DMS 273 (cell line): ENCODE measurements around the gene WWOX.

ENCODE experiments used
- DNase-seq: peaks from one replicate; lab custom pipeline; 2025; ENCODE audit not compliant: unreplicated experiment; lab: John Stamatoyannopoulos, UW

The WWOX gene

DNA sequence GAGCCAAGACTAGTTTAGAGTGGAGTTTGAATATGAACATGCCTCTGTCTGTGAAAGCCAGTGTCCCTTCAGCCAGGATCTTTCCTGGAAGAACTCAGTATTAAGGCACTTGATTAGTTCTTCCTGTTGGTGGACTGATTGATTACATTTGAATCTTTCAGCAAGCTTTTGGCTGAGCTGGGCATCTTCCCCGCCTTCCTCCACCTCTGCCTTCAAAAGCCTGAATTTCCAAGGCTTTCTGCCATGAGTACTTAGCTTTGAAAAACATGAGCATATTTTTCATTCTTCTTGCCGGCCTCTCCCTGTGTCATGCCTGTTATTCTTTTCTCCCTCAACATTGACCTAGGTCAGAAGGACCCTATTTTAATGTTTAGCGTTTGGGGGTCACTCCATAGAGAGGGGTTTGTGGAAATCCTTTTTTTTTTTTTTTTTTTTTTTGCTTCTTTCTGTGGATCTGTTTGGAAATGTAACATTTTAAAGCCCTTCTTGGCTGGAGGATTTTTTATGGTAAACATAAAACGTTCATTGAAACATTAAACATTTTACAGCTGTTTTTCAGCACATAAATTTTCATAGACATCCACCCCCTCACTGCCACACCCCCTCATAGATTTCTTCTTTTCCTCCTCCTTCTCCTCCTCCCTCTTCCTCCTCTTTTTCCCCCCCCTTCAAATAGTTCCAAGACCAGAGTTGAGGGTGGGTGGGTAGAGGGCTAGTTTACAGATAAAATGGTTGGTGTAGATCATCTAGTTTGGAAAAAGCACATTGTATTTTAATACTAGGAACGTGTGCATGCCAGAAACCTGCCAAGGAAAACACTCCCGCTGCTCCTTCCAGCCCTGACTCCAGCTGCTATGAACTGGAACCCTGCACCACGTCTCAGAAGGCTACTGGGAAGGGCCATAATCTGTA is 645.9 kb downstream of the WWOX start:
- DNase-seq: no peak

DNA sequence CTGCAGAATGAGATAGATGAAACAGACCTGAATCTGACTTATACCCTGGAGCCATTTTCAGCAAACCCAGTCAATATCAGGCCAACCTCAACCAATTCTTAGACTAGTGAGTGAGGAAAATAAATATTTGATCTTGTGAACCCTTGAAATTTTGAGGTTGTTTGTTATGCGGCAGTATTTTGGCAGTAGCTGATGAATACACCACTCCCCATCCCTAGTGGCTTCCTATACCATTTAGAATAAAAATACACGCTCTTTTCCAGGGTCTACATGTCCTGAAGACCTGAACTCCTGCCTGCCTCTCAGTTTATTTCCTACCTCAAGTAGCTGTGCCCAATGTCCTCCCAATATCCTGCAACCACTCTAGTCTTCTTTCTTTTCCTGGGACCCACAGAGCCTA is 647.3 kb downstream of the WWOX start:
- DNase-seq: no peak

GRCh38 chr16:78748220-78748929 is 648.9 kb downstream of the WWOX start:
- peak; percentile 95 for DNase-seq

DNA sequence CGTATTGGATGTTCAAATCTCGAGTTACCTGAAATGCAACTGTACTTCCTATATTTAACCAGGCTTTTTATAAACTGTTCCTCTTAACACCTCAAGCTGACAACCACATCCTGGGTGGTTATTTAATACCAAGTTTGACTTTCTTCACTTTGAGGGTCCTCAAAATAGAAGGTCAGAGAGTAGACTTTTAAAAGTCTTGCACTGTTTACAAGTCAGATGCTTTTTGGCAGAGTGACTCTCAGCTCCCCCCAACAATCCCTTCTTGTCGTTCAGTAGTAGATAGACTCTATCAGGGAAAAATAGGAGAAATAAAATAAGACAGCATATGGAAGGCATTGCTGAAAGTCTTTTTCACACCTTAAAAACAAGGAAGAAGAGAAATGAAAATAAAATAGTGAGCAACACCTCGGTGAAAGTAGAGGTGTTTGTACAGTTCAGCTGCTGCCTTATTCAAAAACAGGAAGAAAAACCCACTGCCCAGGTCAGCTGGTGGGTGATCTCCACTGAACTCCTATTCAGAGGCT is 650.4 kb downstream of the WWOX start:
- no peak for DNase-seq

DNA sequence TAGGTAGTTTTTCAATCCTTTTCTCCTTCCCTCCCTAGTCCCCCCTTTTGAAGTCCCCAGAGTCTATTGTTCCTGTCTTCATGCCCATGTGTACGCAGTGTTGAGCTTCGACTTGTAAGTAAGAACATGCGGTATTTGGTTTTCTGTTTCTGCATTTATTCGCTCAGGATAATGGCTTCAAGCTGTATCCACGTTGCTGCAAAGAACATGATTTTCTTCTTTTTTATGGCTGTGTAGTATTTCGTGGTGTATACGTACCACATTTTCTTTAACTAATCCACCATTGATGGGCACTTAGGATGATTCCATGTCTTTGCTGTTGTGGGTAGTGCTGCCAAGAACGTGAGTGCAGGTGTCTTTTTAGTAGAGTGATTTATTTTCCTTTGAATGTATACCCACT is 651.2 kb downstream of the WWOX start:
- no peak for DNase-seq

DNA sequence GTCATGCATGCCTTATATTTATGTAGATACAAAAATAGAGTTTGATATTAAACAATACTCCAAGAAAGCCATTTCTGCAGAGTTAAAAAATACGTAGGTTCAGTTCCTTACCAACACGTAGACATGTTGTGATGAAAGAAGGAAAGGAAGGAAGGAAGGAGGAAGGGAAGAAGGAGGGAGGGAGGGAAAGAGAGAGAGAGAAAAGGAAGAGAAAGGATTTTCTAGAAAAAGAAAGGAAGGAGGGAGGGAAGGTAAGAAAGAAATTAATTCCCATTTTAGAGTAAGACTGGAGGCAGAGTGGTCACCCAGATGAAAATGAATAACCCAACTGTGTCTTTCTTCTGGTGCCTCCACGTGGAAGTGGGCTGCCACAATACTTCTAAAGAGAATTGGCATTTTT is 652.1 kb downstream of the WWOX start:
- no peak for DNase-seq

- no peak for DNase-seq
These were observed 655.3 kb downstream of the WWOX start for GRCh38 chr16:78754713-78755112.

GRCh38 chr16:78755751-78756661 is 656.6 kb downstream of the WWOX start:
- no peak for DNase-seq

DNA sequence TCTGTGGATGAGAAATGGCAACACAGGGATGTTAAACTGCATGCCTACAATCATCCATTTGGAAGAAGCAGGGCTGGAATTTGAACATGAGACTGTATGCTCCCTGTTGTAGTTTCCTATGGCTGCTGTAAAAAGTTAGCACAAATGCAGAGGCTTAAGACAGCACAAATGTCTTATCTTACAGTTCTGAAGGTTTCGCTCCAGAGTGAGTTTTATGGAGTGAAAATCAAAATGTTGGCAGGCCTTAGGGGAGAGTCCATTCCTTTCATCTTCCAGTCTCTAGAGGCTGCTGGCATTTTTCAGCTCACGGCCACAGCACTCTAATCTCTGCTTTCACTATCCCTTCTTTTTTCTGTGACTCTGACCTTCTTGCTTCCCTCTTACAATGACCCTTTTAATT is 660.1 kb downstream of the WWOX start:
- no peak for DNase-seq

GRCh38 chr16:78760611-78761010 is 661.2 kb downstream of the WWOX start:
- no peak for DNase-seq

DNA sequence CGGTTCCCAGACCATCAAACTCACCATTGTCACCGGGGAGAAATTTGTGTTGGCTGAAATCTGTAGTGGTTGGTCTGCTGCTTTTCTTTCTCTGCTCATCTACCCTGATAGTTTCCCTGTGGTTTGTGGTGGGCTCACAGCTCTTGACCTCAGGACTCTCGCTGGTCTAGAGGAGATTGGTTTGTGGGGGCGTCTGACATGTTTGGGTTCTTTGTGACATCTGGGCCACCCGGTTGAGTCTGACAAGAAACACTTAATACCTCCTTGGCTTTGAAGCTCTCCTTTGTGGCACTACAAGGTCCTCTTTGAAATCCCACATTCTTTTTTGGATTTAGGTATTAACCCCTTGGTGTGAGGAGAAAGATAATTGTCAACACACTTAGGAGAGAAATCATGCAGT is 662.0 kb downstream of the WWOX start:
- DNase-seq: no peak

DNA sequence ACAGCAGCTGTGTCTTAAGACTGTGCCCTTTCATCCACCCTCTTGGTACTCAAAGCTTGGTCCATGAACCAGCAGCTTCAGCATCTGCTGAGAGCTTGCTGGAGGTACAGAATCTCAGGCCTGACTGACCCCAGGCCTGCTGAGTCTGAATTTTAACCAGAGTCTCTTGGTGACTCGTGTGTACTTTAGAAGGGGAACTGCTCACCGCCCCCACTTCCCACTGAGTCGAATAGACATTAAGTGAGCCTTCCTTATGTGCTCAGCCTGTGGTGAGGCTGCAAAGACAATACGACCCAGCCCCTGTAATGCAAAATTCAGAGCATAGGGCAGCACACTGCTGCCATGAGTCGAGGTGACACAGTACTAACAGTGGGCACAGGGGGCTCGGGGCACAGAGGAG is 662.8 kb downstream of the WWOX start:
- DNase-seq: no peak

GRCh38 chr16:78763821-78764440 is 664.5 kb downstream of the WWOX start:
- DNase-seq: peak; percentile 6

DNA sequence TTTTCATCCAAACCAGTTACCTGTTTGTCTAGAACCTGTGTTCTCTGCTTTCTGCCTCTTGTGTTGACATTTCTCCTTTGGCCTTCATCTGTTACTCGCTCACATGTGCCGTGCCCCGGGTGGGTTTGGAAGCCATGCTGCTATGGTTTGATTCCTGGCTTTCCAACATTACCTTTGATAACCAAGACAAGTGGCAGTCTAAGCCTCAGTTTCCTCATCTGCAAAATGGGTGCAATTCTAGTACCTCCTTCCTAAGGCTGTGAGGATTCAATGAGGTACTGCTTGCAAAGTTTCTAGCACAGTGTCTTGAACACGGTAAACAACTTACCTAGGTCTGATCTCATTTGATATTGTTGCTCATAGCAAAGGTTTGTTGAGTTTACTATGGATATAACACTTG is 665.0 kb downstream of the WWOX start:
- no peak for DNase-seq

DNA sequence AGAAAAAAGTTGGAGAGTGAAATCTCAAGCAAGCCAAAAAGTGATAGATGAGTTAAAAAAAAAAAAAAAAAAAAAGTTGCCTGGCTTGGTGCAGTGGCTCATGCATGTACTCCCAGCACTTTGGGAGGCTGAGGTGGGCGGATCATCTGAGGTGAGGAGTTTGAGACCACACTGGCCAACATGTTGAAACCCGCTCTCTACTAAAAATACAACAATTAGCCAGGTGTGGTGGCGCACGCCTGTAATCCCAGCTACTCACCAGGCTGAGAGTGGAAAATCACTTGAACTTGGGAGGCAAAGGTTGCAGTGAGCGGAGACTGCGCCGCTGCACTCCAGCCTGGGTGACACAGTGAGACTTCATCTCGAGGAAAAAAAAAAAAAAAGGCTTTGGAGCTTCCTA is 668.8 kb downstream of the WWOX start:
- DNase-seq: no peak

DNA sequence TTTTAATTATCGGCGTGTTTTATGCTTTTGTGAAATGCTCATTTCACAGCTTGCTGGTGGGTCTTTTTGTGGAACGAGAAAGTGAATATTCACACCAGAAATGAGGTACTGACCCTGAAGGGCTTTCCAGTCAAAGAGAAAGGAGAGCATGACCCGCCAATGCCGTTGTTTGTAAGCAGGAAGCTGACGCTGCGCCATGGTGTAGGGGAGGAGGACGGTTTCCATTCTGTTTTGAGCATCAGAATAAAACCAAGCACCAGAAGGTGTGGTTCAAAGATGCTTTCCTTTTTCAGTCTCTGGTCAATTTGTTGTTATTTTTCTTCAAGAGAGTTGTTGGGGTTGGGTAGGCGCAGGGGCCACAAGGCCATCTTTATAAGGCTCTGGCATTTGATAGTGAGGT is 669.3 kb downstream of the WWOX start:
- DNase-seq: no peak

DNA sequence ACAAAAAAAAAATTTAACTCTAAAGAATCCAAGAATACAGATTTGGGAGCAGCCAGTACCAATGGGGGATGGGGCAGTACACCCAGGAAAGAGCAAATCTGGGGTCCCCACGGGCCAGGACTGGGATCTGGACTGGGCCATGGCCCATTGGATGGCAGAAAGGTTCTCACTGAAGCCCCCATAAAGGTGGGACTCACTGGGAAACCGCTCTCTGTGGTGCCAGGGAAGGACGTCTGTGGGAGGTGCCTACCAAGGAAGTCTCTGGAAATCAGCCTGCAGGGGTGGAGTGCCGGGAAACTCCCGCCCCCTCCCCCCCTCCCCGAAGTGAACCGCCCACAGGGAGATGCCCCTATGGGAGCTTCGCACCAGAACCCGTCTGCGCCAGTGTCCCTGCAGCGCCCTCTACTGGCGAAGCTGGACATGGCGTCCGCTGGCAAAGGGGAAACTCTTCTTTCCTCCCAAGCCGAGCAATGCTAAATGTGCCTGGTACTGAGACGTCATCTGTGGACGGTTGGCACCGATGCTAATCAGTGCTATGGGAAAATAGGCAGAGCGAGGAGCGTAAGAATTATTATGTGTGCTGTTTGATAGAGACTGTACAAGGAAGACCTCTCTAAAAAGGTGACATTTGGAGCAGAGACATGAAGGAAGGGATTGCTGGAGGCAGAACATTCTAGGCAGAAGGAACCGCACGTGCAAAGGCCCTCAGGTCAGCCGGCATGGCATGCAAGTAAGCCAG is 671.1 kb downstream of the WWOX start:
- peak; percentile 88 for DNase-seq

- no peak for DNase-seq
These were observed 673.8 kb downstream of the WWOX start for GRCh38 chr16:78773291-78773702.

DNA sequence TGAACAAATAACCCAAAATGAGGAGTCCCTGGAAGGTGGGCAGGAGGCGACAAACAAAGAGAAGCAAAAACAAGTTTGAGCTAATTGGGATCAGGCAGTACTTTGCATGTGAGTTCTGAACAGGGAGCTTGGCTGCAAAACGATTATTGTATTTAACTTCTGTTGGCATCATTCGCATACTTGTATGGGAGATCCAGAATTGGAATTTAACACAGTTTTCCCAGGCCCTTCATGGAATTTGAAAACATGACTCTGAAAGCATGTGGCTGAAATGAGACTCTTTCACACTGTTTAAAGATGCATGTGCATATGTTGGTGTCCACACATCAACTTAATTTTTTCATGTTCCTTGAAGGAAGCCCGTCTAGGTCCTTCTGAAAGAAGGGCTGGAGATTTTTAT is 674.3 kb downstream of the WWOX start:
- no peak for DNase-seq

DNA sequence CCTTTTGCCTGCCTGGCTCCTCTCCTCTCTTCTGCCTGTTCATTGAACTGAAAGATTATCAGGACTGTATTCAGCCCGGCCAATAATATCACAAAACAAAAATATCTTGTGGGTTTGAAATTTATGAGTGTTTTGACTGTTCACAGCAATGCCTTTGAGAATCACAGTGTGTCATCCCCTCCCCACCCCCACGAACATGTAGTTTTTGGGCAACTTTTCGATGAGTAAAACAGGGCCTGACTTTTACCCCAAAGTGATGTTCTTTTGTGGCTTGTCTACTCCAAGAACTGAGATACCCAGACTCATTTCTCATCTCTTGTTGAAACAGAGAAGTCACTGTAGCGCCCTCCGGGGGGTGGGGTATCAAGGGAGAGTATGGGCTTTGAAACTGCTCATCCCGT is 675.7 kb downstream of the WWOX start:
- no peak for DNase-seq
